ENCODE data around the gene SIGLEC1.
A peak's percentile ranks its signal among the peaks of the same experiment; 100 is the strongest.

DNA sequence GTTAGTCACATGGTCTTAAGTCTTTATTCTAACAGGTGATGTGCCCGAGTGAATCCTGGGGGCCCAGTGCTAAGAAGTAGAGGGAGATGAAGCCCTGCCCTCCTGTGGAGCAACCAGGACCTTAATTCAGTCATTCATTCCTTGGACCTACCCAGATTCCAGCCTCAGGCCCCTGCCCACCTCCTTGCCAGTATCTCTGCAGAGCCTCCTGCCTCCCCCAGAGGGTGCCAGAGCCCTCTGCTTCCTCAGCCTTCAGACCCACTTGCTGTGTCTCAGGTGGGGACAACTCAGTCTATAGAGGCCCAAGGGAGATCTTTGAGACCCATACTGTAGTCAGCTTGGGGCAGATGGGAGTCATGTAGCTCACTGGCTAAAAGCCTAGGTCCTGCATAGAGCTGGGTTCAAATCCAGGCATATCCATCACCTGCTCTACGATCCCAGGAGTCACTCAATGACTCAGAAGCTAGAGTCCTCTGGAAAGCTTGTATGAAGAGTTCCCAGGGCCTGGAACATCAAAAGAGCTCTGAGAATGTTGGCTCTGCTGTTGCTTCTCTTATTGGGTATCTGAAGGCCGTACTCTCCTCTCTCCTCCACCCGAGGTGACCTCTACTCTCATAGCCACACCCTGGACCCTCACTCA is 3.9 kb upstream of the SIGLEC1 start:
- TF ChIP-seq, protein P1, sequence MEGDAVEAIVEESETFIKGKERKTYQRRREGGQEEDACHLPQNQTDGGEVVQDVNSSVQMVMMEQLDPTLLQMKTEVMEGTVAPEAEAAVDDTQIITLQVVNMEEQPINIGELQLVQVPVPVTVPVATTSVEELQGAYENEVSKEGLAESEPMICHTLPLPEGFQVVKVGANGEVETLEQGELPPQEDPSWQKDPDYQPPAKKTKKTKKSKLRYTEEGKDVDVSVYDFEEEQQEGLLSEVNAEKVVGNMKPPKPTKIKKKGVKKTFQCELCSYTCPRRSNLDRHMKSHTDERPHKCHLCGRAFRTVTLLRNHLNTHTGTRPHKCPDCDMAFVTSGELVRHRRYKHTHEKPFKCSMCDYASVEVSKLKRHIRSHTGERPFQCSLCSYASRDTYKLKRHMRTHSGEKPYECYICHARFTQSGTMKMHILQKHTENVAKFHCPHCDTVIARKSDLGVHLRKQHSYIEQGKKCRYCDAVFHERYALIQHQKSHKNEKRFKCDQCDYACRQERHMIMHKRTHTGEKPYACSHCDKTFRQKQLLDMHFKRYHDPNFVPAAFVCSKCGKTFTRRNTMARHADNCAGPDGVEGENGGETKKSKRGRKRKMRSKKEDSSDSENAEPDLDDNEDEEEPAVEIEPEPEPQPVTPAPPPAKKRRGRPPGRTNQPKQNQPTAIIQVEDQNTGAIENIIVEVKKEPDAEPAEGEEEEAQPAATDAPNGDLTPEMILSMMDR (conservative IDR thresholded peaks at IDR 0.05 in 1 of 2, IDR thresholded peaks at IDR 0.05 in 1 of 2; ENCODE audit: low read depth in 1 of 2, low read length in 2 of 2) = peak; percentile 74 to 88
- no peak for TF ChIP-seq EZH2 (IDR thresholded peaks at IDR 0.05; ENCODE audit: low read length, missing control alignments)

Measured in fibroblast of lung (primary cell).